Prostate gland (tissue), 2 donors: Measurements from ENCODE around the gene MOGAT1.

Experiments
- CTCF ChIP-seq, 4 experiments: fragments of 200-600 bp in 2 of 4; fragments of 450-650 bp in 2 of 4; sonication (generic) in 2 of 4; IDR thresholded peaks; 1 replicate in 3 of 4; 2 replicates in 1 of 4; pipeline ENCODE4 v1.5.1; 2016 to 2019; ENCODE audit warnings: antibody characterized with exemption in 4 of 4, mild to moderate bottlenecking in 2 of 4, moderate library complexity in 2 of 4
- POLR2AphosphoS5 ChIP-seq: sonication (generic); formaldehyde crosslinking; IDR thresholded peaks from one replicate; pipeline ENCODE4 v1.6.1; 2017; ENCODE audit warnings: antibody characterized with exemption

- TF ChIP-seq CTCF (IDR thresholded peaks at IDR 0.05) (no peak), POLR2AphosphoS5 (no peak)
Observed at GRCh38 chr2:222671259-222672067, at the start of gene MOGAT1.
